ENCODE measurements around the gene XRRA1. TPM values are rescaled to one million over a fixed set of nuclear protein-coding genes. Genes with fewer than 3 reads are reported as not detected.

The XRRA1 gene
- total and polyA plus RNA-seq, 2 of the 4 experiments (the other 2 are of a cell fraction), result 5.4 to 6.3 TPM

DNA sequence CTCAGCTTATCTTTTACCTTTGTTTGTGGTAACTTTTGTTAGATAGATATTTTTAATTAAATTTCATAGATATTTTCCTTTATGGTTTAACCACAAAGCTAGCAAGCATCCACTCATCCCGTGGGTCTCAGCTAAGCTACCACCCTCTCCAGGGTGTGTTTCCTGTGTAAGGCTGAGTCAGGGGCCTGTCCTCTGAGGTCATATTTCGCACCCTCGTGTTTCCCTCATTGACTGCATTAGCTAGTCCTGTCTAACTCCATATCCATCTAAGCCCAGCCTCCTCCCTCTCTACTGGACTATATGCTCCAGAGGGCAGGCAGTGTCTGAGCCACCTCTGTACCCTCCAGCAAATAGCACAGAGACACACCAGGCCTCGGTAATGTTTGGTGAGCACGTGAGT lies 16.7 kb downstream of the XRRA1 start:
- Histone ChIP-seq H3K56ac (ENCODE audit: extremely low read depth, insufficient read depth, low read length) (no peak overlapping the region), H3K18ac (ENCODE audit: low read depth, low read length) (peak overlapping the region; percentile 51; the same call in 1 of the 2 replicates), H3K9me3 (ENCODE audit: control insufficient read depth, insufficient read depth, low read length) (no peaks in the 10 kb centered on the region), H3K36me3 (ENCODE audit: control insufficient read depth, insufficient read depth, low read length) (peaks cover 11% of the 10 kb centered on the region), H4K5ac (ENCODE audit: low read depth, low read length) (peak overlapping the region; percentile 42; the same call in 1 of the 2 replicates), H3K4ac (ENCODE audit: low read depth, low read length) (peak overlapping the region; percentile 89), H2BK15ac (ENCODE audit: low read depth, low read length) (peak overlapping the region; percentile 80; the same call in 1 of the 3 replicates), H3K4me3 (ENCODE audit: insufficient read depth, low read depth, low read length) (no peak overlapping the region), H4K8ac (ENCODE audit: low read depth in 2 of 2, low read length in 2 of 2) (peak overlapping the region; percentile 53 to 62), H2AK5ac (ENCODE audit: low read depth, low read length) (peak overlapping the region; percentile 95), H3K4me1 (ENCODE audit: control insufficient read depth, insufficient read depth, low read length) (peaks cover 7% of the 10 kb centered on the region), H3K9me1 (ENCODE audit: insufficient read depth, low read length) (peaks cover 4% of the 10 kb centered on the region; the same call in 1 of the 2 replicates), H3K27me3 (ENCODE audit: control insufficient read depth, insufficient read depth, low read length) (no peaks in the 10 kb centered on the region), H4K20me1 (ENCODE audit: insufficient read depth, low read length) (no peaks in the 10 kb centered on the region), H3K4me2 (ENCODE audit: low read depth, low read length) (peak overlapping the region; percentile 31; the same call in 1 of the 2 replicates), H4K91ac (ENCODE audit: insufficient read depth, low read depth, low read length) (peak overlapping the region; percentile 47), H2AK9ac (replicated peaks; ENCODE audit: low read depth, low read length, poor library complexity) (peak overlapping the region; percentile 38), H3K79me1 (ENCODE audit: low read depth in 1 of 2, low read length in 2 of 2) (peaks cover 0 to 16% of the 10 kb centered on the region in 2 experiments; a peak in 1 of 4 replicates), H2BK20ac (ENCODE audit: low read depth, low read length) (peak overlapping the region; percentile 76), H3K9ac (ENCODE audit: low read depth, low read length) (no peak overlapping the region), H3K23ac (ENCODE audit: low read depth, low read length) (peak overlapping the region; percentile 54), H2AFZ (replicated peaks; ENCODE audit: low read length, poor library complexity) (peak overlapping the region; percentile 70), H2BK5ac (ENCODE audit: low read depth, low read length, poor library complexity, severe bottlenecking) (peak overlapping the region; percentile 71), H3K14ac (replicated peaks; ENCODE audit: low read depth, low read length) (peak overlapping the region; percentile 87), H2BK120ac (ENCODE audit: low read depth, low read length) (peak overlapping the region; percentile 91), H3K27ac (ENCODE audit: insufficient read depth, low read length) (no peak overlapping the region)
- in situ Hi-C loops (cut with MboI; ENCODE audit: low sequenced_read_pairs), result no loop called here
- BruUV-seq (replicated peaks), result no TSS peak
- intact Hi-C loops (cut with micrococcal nuclease), result no loop called here
- ATAC-seq (ENCODE audit: low read depth) (peak; percentile 51), DNase-seq (peak; percentile 84)
- CTCF ChIA-PET, result interaction anchor here (1.4 kb wide), 2 partner anchors 273 to 309 kb away, joined by 4 to 7 read pairs; no protein-coding TSS in a partner anchor
- POLR2A ChIA-PET (ENCODE audit: unreplicated experiment), result no interaction called here
- TF ChIP-seq FOS (IDR thresholded peaks at IDR 0.05; ENCODE audit: low read depth, low read length) (peak; percentile 40; the same call in 1 of the 2 replicates), POLR2A (IDR thresholded peaks at IDR 0.05; ENCODE audit: low read depth, low read length) (no peak)
- dilution Hi-C loops (cut with HindIII; ENCODE audit: low sequenced_read_pairs, unreplicated experiment), result no loop called here
- WGBS, 2 experiments (ENCODE audit: extremely low coverage in 2 of 2, insufficient read length in 1 of 2), result no CpG with 5 or more reads among the region's 5 CpGs
